ENCODE results near the gene GNB4.

The GNB4 gene

GRCh38 chr3:179460260-179460659 is 9.0 kb upstream of the GNB4 start:
- Histone ChIP-seq H3K9ac (ENCODE audit: low read length) (no peak overlapping the region), H3K9me3 (ENCODE audit: control insufficient read depth, low read depth, low read length) (no peaks in the 10 kb centered on the region), H3K4me3 (ENCODE audit: low read length) (no peak overlapping the region), H3K27me3 (ENCODE audit: control insufficient read depth, insufficient read depth, low read length) (no peaks in the 10 kb centered on the region), H3K27ac (ENCODE audit: low read length) (no peak overlapping the region), H3K4me1 (ENCODE audit: control insufficient read depth, low read depth, low read length) (no peaks in the 10 kb centered on the region), H3K36me3 (ENCODE audit: control insufficient read depth, low read depth, low read length) (no peaks in the 10 kb centered on the region)

GRCh38 chr3:179455954-179456353 is 4.7 kb upstream of the GNB4 start:
- H3K36me3 ChIP-seq (ENCODE audit: control insufficient read depth, low read depth, low read length) = no peaks in the 10 kb centered on the region
- no peak overlapping the region for H3K4me3 ChIP-seq (ENCODE audit: low read length)
- H3K27me3 ChIP-seq (ENCODE audit: control insufficient read depth, insufficient read depth, low read length) = peaks cover 12% of the 10 kb centered on the region
- no peaks in the 10 kb centered on the region for H3K9me3 ChIP-seq (ENCODE audit: control insufficient read depth, low read depth, low read length)
- H3K9ac ChIP-seq (ENCODE audit: low read length) = no peak overlapping the region
- H3K4me1 ChIP-seq (ENCODE audit: control insufficient read depth, low read depth, low read length) = peaks cover 21% of the 10 kb centered on the region
- H3K27ac ChIP-seq (ENCODE audit: low read length) = no peak overlapping the region

GRCh38 chr3:179454887-179455286 is 3.6 kb upstream of the GNB4 start:
- Histone ChIP-seq H3K36me3 (ENCODE audit: control insufficient read depth, low read depth, low read length) (no peaks in the 10 kb centered on the region), H3K4me1 (ENCODE audit: control insufficient read depth, low read depth, low read length) (peaks cover 24% of the 10 kb centered on the region), H3K9me3 (ENCODE audit: control insufficient read depth, low read depth, low read length) (no peaks in the 10 kb centered on the region), H3K27me3 (ENCODE audit: control insufficient read depth, insufficient read depth, low read length) (peaks cover 22% of the 10 kb centered on the region), H3K27ac (ENCODE audit: low read length) (no peak overlapping the region), H3K9ac (ENCODE audit: low read length) (no peak overlapping the region), H3K4me3 (ENCODE audit: low read length) (no peak overlapping the region)

- Histone ChIP-seq H3K27ac (ENCODE audit: low read length) (no peak overlapping the region), H3K9ac (ENCODE audit: low read length) (no peak overlapping the region), H3K27me3 (ENCODE audit: control insufficient read depth, insufficient read depth, low read length) (peaks cover 30% of the 10 kb centered on the region)
Measured at GRCh38 chr3:179453967-179454366, 2.7 kb upstream of the GNB4 start.

GRCh38 chr3:179452872-179453271 is 1.6 kb upstream of the GNB4 start:
- Histone ChIP-seq H3K4me1 (ENCODE audit: control insufficient read depth, low read depth, low read length) (peaks cover 26% of the 10 kb centered on the region), H3K4me3 (ENCODE audit: low read length) (no peak overlapping the region), H3K9ac (ENCODE audit: low read length) (no peak overlapping the region), H3K27ac (ENCODE audit: low read length) (no peak overlapping the region), H3K27me3 (ENCODE audit: control insufficient read depth, insufficient read depth, low read length) (peaks cover 30% of the 10 kb centered on the region), H3K36me3 (ENCODE audit: control insufficient read depth, low read depth, low read length) (no peaks in the 10 kb centered on the region), H3K9me3 (ENCODE audit: control insufficient read depth, low read depth, low read length) (no peaks in the 10 kb centered on the region)

More at GRCh38 chr3:179453967-179454366, 2.7 kb upstream of the GNB4 start:
- H3K4me1 ChIP-seq (ENCODE audit: control insufficient read depth, low read depth, low read length) = peaks cover 26% of the 10 kb centered on the region
- no peak overlapping the region for H3K4me3 ChIP-seq (ENCODE audit: low read length)
- H3K36me3 ChIP-seq (ENCODE audit: control insufficient read depth, low read depth, low read length) = no peaks in the 10 kb centered on the region
- H3K9me3 ChIP-seq (ENCODE audit: control insufficient read depth, low read depth, low read length) = no peaks in the 10 kb centered on the region

- Histone ChIP-seq H3K9me3 (ENCODE audit: control insufficient read depth, low read depth, low read length) (no peaks in the 10 kb centered on the region), H3K27ac (ENCODE audit: low read length) (no peak overlapping the region), H3K27me3 (ENCODE audit: control insufficient read depth, insufficient read depth, low read length) (peaks cover 30% of the 10 kb centered on the region), H3K4me1 (ENCODE audit: control insufficient read depth, low read depth, low read length) (peaks cover 26% of the 10 kb centered on the region), H3K36me3 (ENCODE audit: control insufficient read depth, low read depth, low read length) (no peaks in the 10 kb centered on the region), H3K9ac (ENCODE audit: low read length) (no peak overlapping the region), H3K4me3 (ENCODE audit: low read length) (peak overlapping the region; percentile 52)
Measured at GRCh38 chr3:179452176-179452564, 900 bp upstream of the GNB4 start.

GRCh38 chr3:179450901-179451264 is 387 bp downstream of the GNB4 start:
- Histone ChIP-seq H3K9me3 (ENCODE audit: control insufficient read depth, low read depth, low read length) (no peaks in the 10 kb centered on the region), H3K9ac (ENCODE audit: low read length) (peak overlapping the region; percentile 41), H3K36me3 (ENCODE audit: control insufficient read depth, low read depth, low read length) (no peaks in the 10 kb centered on the region), H3K4me3 (ENCODE audit: low read length) (peak overlapping the region; percentile 52), H3K4me1 (ENCODE audit: control insufficient read depth, low read depth, low read length) (peaks cover 26% of the 10 kb centered on the region), H3K27me3 (ENCODE audit: control insufficient read depth, insufficient read depth, low read length) (peaks cover 30% of the 10 kb centered on the region), H3K27ac (ENCODE audit: low read length) (no peak overlapping the region)

- peak overlapping the region; percentile 41 for H3K9ac ChIP-seq (ENCODE audit: low read length)
- no peaks in the 10 kb centered on the region for H3K9me3 ChIP-seq (ENCODE audit: control insufficient read depth, low read depth, low read length)
- H3K27ac ChIP-seq (ENCODE audit: low read length) = no peak overlapping the region
- H3K36me3 ChIP-seq (ENCODE audit: control insufficient read depth, low read depth, low read length) = no peaks in the 10 kb centered on the region
- peak overlapping the region; percentile 52 for H3K4me3 ChIP-seq (ENCODE audit: low read length)
- peaks cover 30% of the 10 kb centered on the region for H3K27me3 ChIP-seq (ENCODE audit: control insufficient read depth, insufficient read depth, low read length)
- H3K4me1 ChIP-seq (ENCODE audit: control insufficient read depth, low read depth, low read length) = peaks cover 26% of the 10 kb centered on the region
Measured at GRCh38 chr3:179450261-179450701, 989 bp downstream of the GNB4 start.

- Histone ChIP-seq H3K4me1 (ENCODE audit: control insufficient read depth, low read depth, low read length) (peaks cover 26% of the 10 kb centered on the region), H3K27ac (ENCODE audit: low read length) (no peak overlapping the region), H3K4me3 (ENCODE audit: low read length) (peak overlapping the region; percentile 52)
Measured at GRCh38 chr3:179449636-179450035, 1.6 kb downstream of the GNB4 start.

GRCh38 chr3:179447251-179447650 is 4.0 kb downstream of the GNB4 start:
- no peak overlapping the region for H3K9ac ChIP-seq (ENCODE audit: low read length)
- peaks cover 10% of the 10 kb centered on the region for H3K4me1 ChIP-seq (ENCODE audit: control insufficient read depth, low read depth, low read length)
- no peaks in the 10 kb centered on the region for H3K36me3 ChIP-seq (ENCODE audit: control insufficient read depth, low read depth, low read length)
- H3K4me3 ChIP-seq (ENCODE audit: low read length) = no peak overlapping the region
- H3K9me3 ChIP-seq (ENCODE audit: control insufficient read depth, low read depth, low read length) = no peaks in the 10 kb centered on the region
- no peak overlapping the region for H3K27ac ChIP-seq (ENCODE audit: low read length)
- peaks cover 21% of the 10 kb centered on the region for H3K27me3 ChIP-seq (ENCODE audit: control insufficient read depth, insufficient read depth, low read length)

More at GRCh38 chr3:179449636-179450035, 1.6 kb downstream of the GNB4 start:
- Histone ChIP-seq H3K9me3 (ENCODE audit: control insufficient read depth, low read depth, low read length) (no peaks in the 10 kb centered on the region), H3K9ac (ENCODE audit: low read length) (no peak overlapping the region), H3K27me3 (ENCODE audit: control insufficient read depth, insufficient read depth, low read length) (peaks cover 30% of the 10 kb centered on the region), H3K36me3 (ENCODE audit: control insufficient read depth, low read depth, low read length) (no peaks in the 10 kb centered on the region)

GRCh38 chr3:179446501-179446900 is 4.8 kb downstream of the GNB4 start:
- no peak overlapping the region for H3K27ac ChIP-seq (ENCODE audit: low read length)
- no peaks in the 10 kb centered on the region for H3K9me3 ChIP-seq (ENCODE audit: control insufficient read depth, low read depth, low read length)
- no peak overlapping the region for H3K4me3 ChIP-seq (ENCODE audit: low read length)
- peaks cover 6% of the 10 kb centered on the region for H3K4me1 ChIP-seq (ENCODE audit: control insufficient read depth, low read depth, low read length)
- no peaks in the 10 kb centered on the region for H3K36me3 ChIP-seq (ENCODE audit: control insufficient read depth, low read depth, low read length)
- H3K27me3 ChIP-seq (ENCODE audit: control insufficient read depth, insufficient read depth, low read length) = peaks cover 18% of the 10 kb centered on the region
- no peak overlapping the region for H3K9ac ChIP-seq (ENCODE audit: low read length)

GRCh38 chr3:179438841-179439240 is 12.4 kb downstream of the GNB4 start:
- Histone ChIP-seq H3K27ac (ENCODE audit: low read length) (no peak overlapping the region), H3K36me3 (ENCODE audit: control insufficient read depth, low read depth, low read length) (no peaks in the 10 kb centered on the region), H3K4me3 (ENCODE audit: low read length) (no peak overlapping the region), H3K4me1 (ENCODE audit: control insufficient read depth, low read depth, low read length) (peaks cover 14% of the 10 kb centered on the region), H3K9ac (ENCODE audit: low read length) (no peak overlapping the region), H3K27me3 (ENCODE audit: control insufficient read depth, insufficient read depth, low read length) (no peaks in the 10 kb centered on the region), H3K9me3 (ENCODE audit: control insufficient read depth, low read depth, low read length) (no peaks in the 10 kb centered on the region)
